SK-N-SH (cell line): ENCODE results near the gene FEM1B.

Experiments
- FOSL2 ChIP-seq: IDR thresholded peaks from 2 replicates; pipeline ENCODE4 v1.4.0; 2012; ENCODE audit warnings: low read depth, mild to moderate bottlenecking, moderate library complexity, borderline replicate concordance
- RCOR1 ChIP-seq: fragments of 150-350 bp; IDR thresholded peaks from 2 replicates; pipeline ENCODE4 v1.6.1; 2017; ENCODE audit warnings: antibody characterized with exemption, low read length
- YY1 ChIP-seq: IDR thresholded peaks from 2 replicates; pipeline ENCODE4 v1.4.0; 2012; ENCODE audit warnings: low read depth, mild to moderate bottlenecking
- TF ChIP-seq, protein P1 (sequence below): IDR thresholded peaks from 2 replicates; pipeline ENCODE4 v1.4.0; 2012; ENCODE audit warnings: low read depth, borderline replicate concordance
- TF ChIP-seq, protein P2 (sequence below): fragments of 200-600 bp; sonication (generic); IDR thresholded peaks from 2 replicates; pipeline ENCODE4 v1.6.1; 2017; ENCODE audit warnings: antibody characterized with exemption, mild to moderate bottlenecking, moderate library complexity

DNA sequence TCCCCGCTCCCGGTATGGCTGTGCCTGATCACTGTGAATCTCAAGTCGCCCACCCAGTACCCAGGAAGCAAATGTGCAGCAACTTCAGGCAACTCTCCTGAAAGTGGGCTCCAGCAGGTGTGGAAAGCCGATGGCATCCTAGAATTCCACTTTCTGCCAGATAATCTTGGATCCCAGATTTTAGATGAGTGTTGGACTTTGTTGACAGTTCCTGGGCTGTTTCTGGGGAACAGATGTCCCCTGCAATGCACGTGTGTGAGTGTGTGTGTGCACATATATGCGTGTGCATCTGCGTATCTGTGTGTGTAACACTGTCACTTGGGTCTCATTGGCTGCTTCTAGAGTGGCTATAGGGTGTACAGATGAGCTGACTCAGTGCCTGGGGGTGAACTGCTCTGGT is 59.0 kb downstream of the FEM1B start:
- TF ChIP-seq, protein P1, sequence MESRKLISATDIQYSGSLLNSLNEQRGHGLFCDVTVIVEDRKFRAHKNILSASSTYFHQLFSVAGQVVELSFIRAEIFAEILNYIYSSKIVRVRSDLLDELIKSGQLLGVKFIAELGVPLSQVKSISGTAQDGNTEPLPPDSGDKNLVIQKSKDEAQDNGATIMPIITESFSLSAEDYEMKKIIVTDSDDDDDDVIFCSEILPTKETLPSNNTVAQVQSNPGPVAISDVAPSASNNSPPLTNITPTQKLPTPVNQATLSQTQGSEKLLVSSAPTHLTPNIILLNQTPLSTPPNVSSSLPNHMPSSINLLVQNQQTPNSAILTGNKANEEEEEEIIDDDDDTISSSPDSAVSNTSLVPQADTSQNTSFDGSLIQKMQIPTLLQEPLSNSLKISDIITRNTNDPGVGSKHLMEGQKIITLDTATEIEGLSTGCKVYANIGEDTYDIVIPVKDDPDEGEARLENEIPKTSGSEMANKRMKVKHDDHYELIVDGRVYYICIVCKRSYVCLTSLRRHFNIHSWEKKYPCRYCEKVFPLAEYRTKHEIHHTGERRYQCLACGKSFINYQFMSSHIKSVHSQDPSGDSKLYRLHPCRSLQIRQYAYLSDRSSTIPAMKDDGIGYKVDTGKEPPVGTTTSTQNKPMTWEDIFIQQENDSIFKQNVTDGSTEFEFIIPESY, result no peak
- TF ChIP-seq, protein P2, sequence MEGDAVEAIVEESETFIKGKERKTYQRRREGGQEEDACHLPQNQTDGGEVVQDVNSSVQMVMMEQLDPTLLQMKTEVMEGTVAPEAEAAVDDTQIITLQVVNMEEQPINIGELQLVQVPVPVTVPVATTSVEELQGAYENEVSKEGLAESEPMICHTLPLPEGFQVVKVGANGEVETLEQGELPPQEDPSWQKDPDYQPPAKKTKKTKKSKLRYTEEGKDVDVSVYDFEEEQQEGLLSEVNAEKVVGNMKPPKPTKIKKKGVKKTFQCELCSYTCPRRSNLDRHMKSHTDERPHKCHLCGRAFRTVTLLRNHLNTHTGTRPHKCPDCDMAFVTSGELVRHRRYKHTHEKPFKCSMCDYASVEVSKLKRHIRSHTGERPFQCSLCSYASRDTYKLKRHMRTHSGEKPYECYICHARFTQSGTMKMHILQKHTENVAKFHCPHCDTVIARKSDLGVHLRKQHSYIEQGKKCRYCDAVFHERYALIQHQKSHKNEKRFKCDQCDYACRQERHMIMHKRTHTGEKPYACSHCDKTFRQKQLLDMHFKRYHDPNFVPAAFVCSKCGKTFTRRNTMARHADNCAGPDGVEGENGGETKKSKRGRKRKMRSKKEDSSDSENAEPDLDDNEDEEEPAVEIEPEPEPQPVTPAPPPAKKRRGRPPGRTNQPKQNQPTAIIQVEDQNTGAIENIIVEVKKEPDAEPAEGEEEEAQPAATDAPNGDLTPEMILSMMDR, result no peak
- TF ChIP-seq YY1, result no peak
- no peak for TF ChIP-seq RCOR1
- TF ChIP-seq FOSL2, result no peak
